GM13976 (cell line): ENCODE data around the gene KRT3.

Experiments used
- DNase-seq: peaks from one replicate; pipeline ENCODE4 v3.0.0; 2012; ENCODE audit warnings: low spot score
- CTCF ChIP-seq: IDR thresholded peaks from 2 replicates; pipeline ENCODE4 v1.5.1; 2012; ENCODE audit warnings: borderline replicate concordance, mild to moderate bottlenecking; ENCODE audit not compliant: insufficient read depth; ENCODE audit errors: extremely low read depth, missing control alignments, control extremely low read depth
- in situ Hi-C: fragments of 300-500 bp; cut with MboI; formaldehyde crosslinking; loops from one replicate; pipeline ENCODE4 v1.12.0; 2022; ENCODE audit warnings: low sequenced_read_pairs, mixed read lengths, inconsistent platforms; ENCODE audit not compliant: unreplicated experiment

The KRT3 gene

GRCh38 chr12:52832985-52833905, 37.3 kb upstream of the KRT3 start:
- in situ Hi-C loops, result no loop called here
- DNase-seq, result no peak
- TF ChIP-seq CTCF, result no peak

GRCh38 chr12:52832451-52832850, 36.5 kb upstream of the KRT3 start:
- no peak for DNase-seq
- in situ Hi-C loops, result no loop called here
- TF ChIP-seq CTCF, result no peak

DNA sequence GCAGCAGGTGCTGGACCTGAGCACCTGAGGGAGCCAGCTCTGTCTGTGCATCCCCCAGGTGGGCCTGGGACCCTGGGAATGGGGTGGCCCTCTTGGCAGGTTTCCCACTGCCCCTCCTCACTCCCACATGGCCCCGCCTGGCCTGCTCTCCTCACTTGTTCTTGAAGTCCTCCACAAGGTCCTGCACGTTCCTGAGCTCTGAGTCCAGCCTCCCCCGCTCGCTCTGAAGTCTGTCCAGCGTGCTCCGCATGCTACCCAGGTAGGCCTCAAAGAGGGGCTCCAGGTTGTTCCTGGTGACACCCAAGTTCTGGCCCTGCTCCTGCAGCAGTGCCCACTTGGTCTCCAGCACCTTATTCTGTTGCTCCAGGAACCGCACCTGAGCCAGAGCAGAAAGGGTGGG, 35.3 kb upstream of the KRT3 start:
- in situ Hi-C loops, result no loop called here
- no peak for TF ChIP-seq CTCF
- DNase-seq, result no peak

GRCh38 chr12:52829986-52830770, 34.3 kb upstream of the KRT3 start:
- no peak for TF ChIP-seq CTCF
- DNase-seq, result no peak
- in situ Hi-C loops, result no loop called here

DNA sequence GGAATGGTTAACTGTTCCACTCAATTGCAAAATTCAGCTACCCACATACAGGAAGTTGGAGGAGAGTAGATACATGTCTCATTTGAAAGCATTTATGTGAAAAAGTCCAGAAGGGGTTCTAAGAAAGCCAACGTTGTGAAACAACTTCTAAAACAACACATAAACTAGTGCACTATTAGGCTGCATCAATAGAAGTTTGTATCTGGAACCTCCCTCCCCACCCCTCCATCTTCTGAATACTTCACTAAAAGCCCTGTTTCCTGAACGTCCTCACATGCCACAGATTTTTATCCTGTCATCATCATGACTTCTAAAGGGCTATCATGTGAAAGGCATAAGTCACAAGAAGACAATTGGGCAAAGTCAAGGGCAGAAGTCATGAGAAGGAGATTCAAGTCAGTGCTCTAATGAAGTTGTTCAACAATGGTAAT, 32.7 kb upstream of the KRT3 start:
- TF ChIP-seq CTCF, result no peak
- DNase-seq, result no peak
- in situ Hi-C loops, result no loop called here

- DNase-seq, result no peak
- no peak for TF ChIP-seq CTCF
- in situ Hi-C loops, result no loop called here
Observed at GRCh38 chr12:52828156-52828555, 32.2 kb upstream of the KRT3 start.
